Measurements from ENCODE around the gene DNAJC28.

GRCh38 chr21:33451634-33452071, 39.9 kb downstream of the DNAJC28 start:
- no peak for TF ChIP-seq CTCF (IDR thresholded peaks at IDR 0.05)
- TF ChIP-seq EZH2 (IDR thresholded peaks at IDR 0.05; ENCODE audit: borderline replicate concordance, insufficient read depth, low read depth, low read length, poor library complexity, severe bottlenecking): no peak
